HEK293T (cell line): ENCODE results near the gene RMDN2.

ENCODE experiments used
- CTCF ChIA-PET: fragments of 350-600 bp; formaldehyde crosslinking; extraction: SDS; loops from one replicate; lab custom pipeline; 2021; ENCODE audit warnings: antibody characterized with exemption, inconsistent platforms; lab: Yijun Ruan, JAX
- POLR2A ChIA-PET: fragments of 350-600 bp; formaldehyde crosslinking; extraction: SDS; loops from one replicate; lab custom pipeline; 2020; ENCODE audit warnings: antibody characterized with exemption, inconsistent platforms; lab: Yijun Ruan, JAX
- DNase-seq: peaks from one replicate; pipeline ENCODE4 v3.0.0; 2012; ENCODE audit warnings: mixed read lengths; ENCODE audit errors: extremely low spot score
- ARNT ChIP-seq: fragments of 450-650 bp; IDR thresholded peaks from 2 replicates; pipeline ENCODE4 v1.6.1; 2017; ENCODE audit warnings: mild to moderate bottlenecking
- BHLHE40 ChIP-seq: fragments of 450-650 bp; IDR thresholded peaks from 2 replicates; pipeline ENCODE4 v1.6.1; 2016; ENCODE audit warnings: mild to moderate bottlenecking, moderate library complexity, borderline replicate concordance
- CTBP1 ChIP-seq: fragments of 450-650 bp; IDR thresholded peaks from 2 replicates; pipeline ENCODE4 v1.6.1; 2016; ENCODE audit warnings: borderline replicate concordance
- ELF4 ChIP-seq: fragments of 450-650 bp; IDR thresholded peaks from 2 replicates; pipeline ENCODE4 v1.6.1; 2017; ENCODE audit warnings: antibody characterized with exemption
- FOXA1 ChIP-seq: fragments of 450-650 bp; IDR thresholded peaks from 2 replicates; pipeline ENCODE4 v1.6.1; 2016; ENCODE audit warnings: mild to moderate bottlenecking
- FOXK2 ChIP-seq: fragments of 450-650 bp; IDR thresholded peaks from 2 replicates; pipeline ENCODE4 v1.6.1; 2016; ENCODE audit warnings: mild to moderate bottlenecking
- FOXM1 ChIP-seq: fragments of 450-650 bp; IDR thresholded peaks from 2 replicates; pipeline ENCODE4 v1.6.1; 2017; ENCODE audit warnings: mild to moderate bottlenecking, borderline replicate concordance
- HDGF ChIP-seq: fragments of 450-650 bp; IDR thresholded peaks from 2 replicates; pipeline ENCODE4 v1.6.1; 2017; ENCODE audit warnings: antibody characterized with exemption, borderline replicate concordance
- L3MBTL2 ChIP-seq: fragments of 450-650 bp; conservative IDR thresholded peaks from 2 replicates; pipeline ENCODE4 v1.6.1; 2016; ENCODE audit warnings: mild to moderate bottlenecking
- LEF1 ChIP-seq: fragments of 450-650 bp; IDR thresholded peaks from 2 replicates; pipeline ENCODE4 v1.6.1; 2017; ENCODE audit warnings: mild to moderate bottlenecking, borderline replicate concordance
- NFRKB ChIP-seq: fragments of 450-650 bp; IDR thresholded peaks from 2 replicates; pipeline ENCODE4 v1.6.1; 2016; ENCODE audit warnings: mild to moderate bottlenecking, moderate library complexity
- PKNOX1 ChIP-seq: fragments of 450-650 bp; IDR thresholded peaks from 2 replicates; pipeline ENCODE4 v1.6.1; 2016
- SP1 ChIP-seq: fragments of 450-650 bp; IDR thresholded peaks from 2 replicates; pipeline ENCODE4 v1.6.1; 2017
- SUZ12 ChIP-seq: fragments of 450-650 bp; IDR thresholded peaks from 2 replicates; pipeline ENCODE4 v1.6.1; 2016; ENCODE audit warnings: mild to moderate bottlenecking
- TARDBP ChIP-seq: fragments of 450-650 bp; IDR thresholded peaks from 2 replicates; pipeline ENCODE4 v1.6.1; 2016
- ZNF384 ChIP-seq: fragments of 450-650 bp; IDR thresholded peaks from 2 replicates; pipeline ENCODE4 v1.6.1; 2016

RMDN2 gene

GRCh38 chr2:38056216-38056615, 131.1 kb downstream of the RMDN2 start:
- no peak for DNase-seq
- ChIA-PET CTCF (no interaction called here), POLR2A (no interaction called here)
- TF ChIP-seq ZNF384, result no peak
- no peak for TF ChIP-seq L3MBTL2
- no peak for TF ChIP-seq PKNOX1

- ChIA-PET POLR2A (no interaction called here), CTCF (no interaction called here)
- TF ChIP-seq ZNF384 (no peak), FOXM1 (no peak), LEF1 (no peak), SP1 (no peak), FOXA1 (no peak), BHLHE40 (no peak), ELF4 (no peak)
- no peak for DNase-seq
Measured at GRCh38 chr2:38057651-38058410, 132.7 kb downstream of the RMDN2 start.

- no peak for TF ChIP-seq SUZ12
- POLR2A ChIA-PET, result no interaction called here
- no peak for DNase-seq
- CTCF ChIA-PET, result interaction anchor here (0.7 to 0.8 kb wide), 2 partner anchors 16 to 88 kb away, joined by 3 to 4 read pairs; partner anchors contain the start of gene CYP1B1
Measured at GRCh38 chr2:38060236-38061018, 135.3 kb downstream of the RMDN2 start.

- CTCF ChIA-PET, result interaction anchor here (1.1 to 1.5 kb wide), 2 partner anchors 10 to 11 kb away, joined by 3 to 5 read pairs; partner anchors contain the start of gene CYP1B1
- TF ChIP-seq LEF1, result no peak
- no peak for TF ChIP-seq TARDBP
- TF ChIP-seq BHLHE40, result no peak
- no peak for TF ChIP-seq SUZ12
- TF ChIP-seq SP1, result no peak
- no peak for TF ChIP-seq ARNT
- TF ChIP-seq NFRKB, result no peak
- TF ChIP-seq HDGF, result no peak
- no peak for TF ChIP-seq ELF4
- TF ChIP-seq ZNF384, result no peak
- no peak for TF ChIP-seq FOXK2
- TF ChIP-seq FOXM1, result no peak
- TF ChIP-seq L3MBTL2, result no peak
- no peak for TF ChIP-seq FOXA1
- TF ChIP-seq CTBP1, result no peak
- TF ChIP-seq PKNOX1, result no peak
- POLR2A ChIA-PET, result interaction anchor here (1.3 kb wide), 1 partner anchor 11 kb away, joined by 5 read pairs; the partner anchor contains the start of gene CYP1B1
- no peak for DNase-seq
Measured at GRCh38 chr2:38064801-38065501, 139.9 kb downstream of the RMDN2 start.

GRCh38 chr2:38065502-38066135, 140.5 kb downstream of the RMDN2 start:
- no peak for TF ChIP-seq TARDBP
- TF ChIP-seq CTBP1, result no peak
- TF ChIP-seq FOXA1, result no peak
- TF ChIP-seq FOXK2, result no peak
- no peak for TF ChIP-seq SUZ12
- TF ChIP-seq LEF1, result no peak
- no peak for TF ChIP-seq ELF4
- TF ChIP-seq L3MBTL2, result no peak
- TF ChIP-seq HDGF, result no peak
- no peak for TF ChIP-seq NFRKB
- no peak for DNase-seq
- POLR2A ChIA-PET, result interaction anchor here (1.3 kb wide), 1 partner anchor 11 kb away, joined by 5 read pairs; the partner anchor contains the start of gene CYP1B1
- CTCF ChIA-PET, result interaction anchor here (1.1 to 1.5 kb wide), 2 partner anchors 10 kb away, joined by 3 to 5 read pairs; partner anchors contain the start of gene CYP1B1

GRCh38 chr2:38066421-38067115, 141.5 kb downstream of the RMDN2 start:
- no peak for DNase-seq
- TF ChIP-seq BHLHE40 (no peak), SP1 (no peak), TARDBP (no peak), ZNF384 (no peak), ARNT (no peak), FOXA1 (no peak), L3MBTL2 (no peak), PKNOX1 (no peak), FOXK2 (no peak), LEF1 (no peak), SUZ12 (no peak), HDGF (no peak), ELF4 (no peak), CTBP1 (no peak)
- ChIA-PET CTCF (no interaction called here), POLR2A (no interaction called here)
